GM23338 (cell line): ENCODE data around the gene TNFRSF21.

Experiments used
- CREB1 ChIP-seq: fragments of 250-450 bp; sonication (Bioruptor Pico); IDR thresholded peaks from 2 replicates; pipeline ENCODE4 v1.5.0; 2020; ENCODE audit warnings: low read depth, mild to moderate bottlenecking, moderate library complexity
- CTCF ChIP-seq, 2 experiments: fragments of 200-600 bp in 1 of 2; sonication (generic) in 1 of 2; conservative IDR thresholded peaks; 2 replicates each; pipeline versions ENCODE4 v1.5.1 to v1.6.1; 2016 to 2017; ENCODE audit warnings: antibody characterized with exemption in 2 of 2, low read depth in 2 of 2, mild to moderate bottlenecking in 2 of 2, moderate library complexity in 1 of 2
- EZH2 ChIP-seq: fragments of 200-600 bp; sonication (generic); IDR thresholded peaks from one replicate; pipeline ENCODE4 v1.8.0; 2017; ENCODE audit warnings: antibody characterized with exemption, mild to moderate bottlenecking, low read depth; ENCODE audit not compliant: unreplicated experiment
- EZH2phosphoT487 ChIP-seq: fragments of 200-600 bp; sonication (generic); IDR thresholded peaks from one replicate; pipeline ENCODE4 v1.8.1; 2018; ENCODE audit warnings: antibody characterized with exemption; ENCODE audit not compliant: unreplicated experiment
- JUNB ChIP-seq: IDR thresholded peaks from one replicate; pipeline ENCODE4 v1.6.1; 2016; ENCODE audit warnings: antibody characterized with exemption; ENCODE audit not compliant: unreplicated experiment
- NANOG ChIP-seq: IDR thresholded peaks from 2 replicates; pipeline ENCODE4 v1.6.1; 2016; ENCODE audit warnings: antibody characterized with exemption, borderline replicate concordance
- POLR2AphosphoS5 ChIP-seq: IDR thresholded peaks from 2 replicates; pipeline ENCODE4 v1.6.1; 2016; ENCODE audit warnings: antibody characterized with exemption, low read depth
- REST ChIP-seq: IDR thresholded peaks from one replicate; pipeline ENCODE4 v1.6.1; 2018; ENCODE audit warnings: antibody characterized with exemption; ENCODE audit not compliant: unreplicated experiment
- ZNF331 ChIP-seq: fragments of 250-450 bp; sonication (Bioruptor Pico); IDR thresholded peaks from 2 replicates; pipeline ENCODE4 v1.5.0; 2020; ENCODE audit warnings: low read depth, mild to moderate bottlenecking, moderate library complexity

GRCh38 chr6:47307362-47308197 lies 2.1 kb downstream of the TNFRSF21 start:
- no peak for TF ChIP-seq EZH2
- TF ChIP-seq CTCF (conservative IDR thresholded peaks at IDR 0.05; ENCODE audit: low read depth in 2 of 2): no peak
- no peak for TF ChIP-seq ZNF331 (CRISPR knock-in tag)
- no peak for TF ChIP-seq EZH2phosphoT487
- TF ChIP-seq REST: no peak
- no peak for TF ChIP-seq JUNB
- TF ChIP-seq POLR2AphosphoS5: no peak
- no peak for TF ChIP-seq NANOG
- no peak for TF ChIP-seq CREB1 (CRISPR knock-in tag)
